HEK293 (cell line): ENCODE results near the gene POLN.

ENCODE experiments used
- CTCF ChIA-PET: fragments of 350-600 bp; formaldehyde crosslinking; extraction: SDS; loops from one replicate; lab custom pipeline; 2021; ENCODE audit warnings: antibody characterized with exemption; lab: Yijun Ruan, JAX
- POLR2A ChIA-PET: fragments of 300-600 bp; formaldehyde crosslinking; extraction: SDS; loops from one replicate; lab custom pipeline; 2020; ENCODE audit warnings: antibody characterized with exemption, inconsistent platforms; lab: Yijun Ruan, JAX
- H3K27ac ChIP-seq: fragments of 200-500 bp; sonication (Bioruptor generic); 2 replicates; pipeline ENCODE4 v1.5.1; 2014; ENCODE audit warnings: low read depth, low read length, control low read depth, inconsistent platforms; ENCODE audit errors: extremely low read depth
- H3K36me3 ChIP-seq, 2 experiments: fragments of 200-500 bp in 1 of 2; sonication (Bioruptor generic) in 1 of 2; 1 replicate in 1 of 2; 2 replicates in 1 of 2; pipeline ENCODE4 v1.5.1; 2014 to 2017; ENCODE audit warnings: inconsistent platforms in 2 of 2, low read length in 2 of 2; ENCODE audit not compliant: control insufficient read depth in 2 of 2, insufficient read depth in 1 of 2
- H3K4me1 ChIP-seq: fragments of 200-500 bp; sonication (Bioruptor generic); 2 replicates; pipeline ENCODE4 v1.5.1; 2014; ENCODE audit warnings: mild to moderate bottlenecking, low read length, inconsistent platforms; ENCODE audit not compliant: control insufficient read depth, insufficient read depth
- H3K4me3 ChIP-seq: 2 replicates; pipeline ENCODE4 v1.5.1; 2011; ENCODE audit warnings: low read depth, mild to moderate bottlenecking, control low read depth, low read length, moderate library complexity
- H3K9me3 ChIP-seq: fragments of 200-500 bp; sonication (Bioruptor generic); 2 replicates; pipeline ENCODE4 v1.5.1; 2014; ENCODE audit warnings: low read depth, low read length, inconsistent platforms; ENCODE audit not compliant: control insufficient read depth, insufficient read depth
- BCL11B ChIP-seq: fragments of 450-650 bp; formaldehyde crosslinking; IDR thresholded peaks from 2 replicates; pipeline ENCODE4 v1.5.1; 2016; ENCODE audit warnings: low read depth, missing biosample characterization, missing genetic modification characterization
- EGR2 ChIP-seq: fragments of 450-650 bp; formaldehyde crosslinking; IDR thresholded peaks from 2 replicates; pipeline ENCODE4 v1.5.1; 2016; ENCODE audit warnings: low read depth, missing biosample characterization, missing genetic modification characterization
- GLI2 ChIP-seq: fragments of 450-650 bp; formaldehyde crosslinking; IDR thresholded peaks from 2 replicates; pipeline ENCODE4; 2017; ENCODE audit warnings: missing biosample characterization, missing genetic modification characterization, low read depth, borderline replicate concordance
- GLIS2 ChIP-seq: fragments of 450-650 bp; formaldehyde crosslinking; IDR thresholded peaks from 2 replicates; pipeline ENCODE4 v1.5.1; 2016; ENCODE audit warnings: missing biosample characterization, missing genetic modification characterization
- MEIS1 ChIP-seq: sonication (generic); formaldehyde crosslinking; IDR thresholded peaks from 2 replicates; pipeline ENCODE4 v1.8.1; 2022; ENCODE audit warnings: missing genetic modification reagents, mild to moderate bottlenecking, borderline replicate concordance
- PBX3 ChIP-seq: sonication (generic); formaldehyde crosslinking; IDR thresholded peaks from 2 replicates; pipeline ENCODE4 v1.8.1; 2022; ENCODE audit warnings: mild to moderate bottlenecking, moderate library complexity, missing genetic modification reagents
- SCRT2 ChIP-seq: fragments of 450-650 bp; formaldehyde crosslinking; IDR thresholded peaks from 2 replicates; pipeline ENCODE4 v1.5.1; 2016; ENCODE audit warnings: missing biosample characterization, missing genetic modification characterization
- SETDB1 ChIP-seq: IDR thresholded peaks from one replicate; pipeline ENCODE4 v1.6.1; 2017; ENCODE audit warnings: mild to moderate bottlenecking, low read length, moderate library complexity, mixed read lengths; ENCODE audit not compliant: insufficient read length
- SP3 ChIP-seq: fragments of 450-650 bp; formaldehyde crosslinking; IDR thresholded peaks from 2 replicates; pipeline ENCODE4 v1.5.1; 2016; ENCODE audit warnings: missing biosample characterization, missing genetic modification characterization
- WT1 ChIP-seq: fragments of 450-650 bp; formaldehyde crosslinking; IDR thresholded peaks from 2 replicates; pipeline ENCODE4 v1.5.1; 2016; ENCODE audit warnings: missing biosample characterization, missing genetic modification characterization
- ZBTB17 ChIP-seq: fragments of 450-650 bp; formaldehyde crosslinking; IDR thresholded peaks from 2 replicates; pipeline ENCODE4 v1.5.1; 2016; ENCODE audit warnings: missing biosample characterization, missing genetic modification characterization
- ZFHX2 ChIP-seq: fragments of 450-650 bp; formaldehyde crosslinking; conservative IDR thresholded peaks from 2 replicates; pipeline ENCODE4 v1.5.1; 2016; ENCODE audit warnings: missing biosample characterization, missing genetic modification characterization
- ZNF174 ChIP-seq: fragments of 450-650 bp; formaldehyde crosslinking; IDR thresholded peaks from 2 replicates; pipeline ENCODE4 v1.5.0; 2017; ENCODE audit warnings: missing biosample characterization, mild to moderate bottlenecking, missing genetic modification characterization
- ZNF292 ChIP-seq: fragments of 450-650 bp; formaldehyde crosslinking; IDR thresholded peaks from 2 replicates; pipeline ENCODE4 v1.5.1; 2016; ENCODE audit warnings: low read depth, missing biosample characterization, missing genetic modification characterization, borderline replicate concordance
- ZNF350 ChIP-seq: fragments of 450-650 bp; formaldehyde crosslinking; IDR thresholded peaks from 2 replicates; pipeline ENCODE4 v1.5.0; 2017; ENCODE audit warnings: missing biosample characterization, mild to moderate bottlenecking, missing genetic modification characterization
- ZNF426 ChIP-seq: fragments of 450-650 bp; formaldehyde crosslinking; IDR thresholded peaks from 2 replicates; pipeline ENCODE4 v1.5.1; 2017; ENCODE audit warnings: missing biosample characterization, missing genetic modification characterization, mild to moderate bottlenecking, inconsistent platforms, moderate library complexity
- ZNF571 ChIP-seq: fragments of 450-650 bp; formaldehyde crosslinking; IDR thresholded peaks from 2 replicates; pipeline ENCODE4 v1.5.0; 2017; ENCODE audit warnings: missing biosample characterization, missing genetic modification characterization
- ZNF677 ChIP-seq: fragments of 450-650 bp; IDR thresholded peaks from 2 replicates; pipeline ENCODE4 v1.5.0; 2018; ENCODE audit warnings: missing biosample characterization, mild to moderate bottlenecking, missing genetic modification characterization, moderate library complexity
- ZNF768 ChIP-seq: fragments of 450-650 bp; formaldehyde crosslinking; IDR thresholded peaks from 2 replicates; pipeline ENCODE4 v1.5.1; 2018; ENCODE audit warnings: missing biosample characterization, mild to moderate bottlenecking, missing genetic modification characterization
- ZNF837 ChIP-seq: fragments of 450-650 bp; formaldehyde crosslinking; IDR thresholded peaks from 2 replicates; pipeline ENCODE4 v1.5.1; 2016; ENCODE audit warnings: missing biosample characterization, missing genetic modification characterization

The POLN gene

GRCh38 chr4:2274320-2275043, 32.6 kb upstream of the POLN start:
- Histone ChIP-seq H3K4me1 (no peaks in the 10 kb centered on the region), H3K27ac (no peak overlapping the region), H3K36me3 (no peaks in the 10 kb centered on the region)
- TF ChIP-seq ZNF174: no peak
- no peak for TF ChIP-seq WT1
- no peak for TF ChIP-seq ZNF292 (tag by site-specific recombination)
- TF ChIP-seq ZNF768 (tag by site-specific recombination): no peak
- TF ChIP-seq, all 188 proteins: peak for 0
- CTCF ChIA-PET: no interaction called here
- POLR2A ChIA-PET: no interaction called here
- no peaks in the 10 kb centered on the region for H3K9me3 ChIP-seq
- no peak overlapping the region for H3K4me3 ChIP-seq

GRCh38 chr4:2273657-2274319, 31.9 kb upstream of the POLN start:
- Histone ChIP-seq H3K27ac (no peak overlapping the region), H3K36me3 (no peaks in the 10 kb centered on the region), H3K4me1 (no peaks in the 10 kb centered on the region), H3K4me3 (no peak overlapping the region), H3K9me3 (no peaks in the 10 kb centered on the region)
- POLR2A ChIA-PET: no interaction called here
- CTCF ChIA-PET: no interaction called here
- no peak for TF ChIP-seq GLIS2 (tag by site-specific recombination)
- peak; percentile 48; the same call in 1 of the 2 replicates for TF ChIP-seq EGR2
- TF ChIP-seq ZFHX2 (tag by site-specific recombination): peak; percentile 34; the same call in 1 of the 2 replicates

- Histone ChIP-seq H3K36me3 (no peaks in the 10 kb centered on the region), H3K4me1 (no peaks in the 10 kb centered on the region), H3K4me3 (no peak overlapping the region), H3K27ac (no peak overlapping the region), H3K9me3 (no peaks in the 10 kb centered on the region)
- TF ChIP-seq BCL11B (no peak), ZNF837 (tag by site-specific recombination) (no peak), SCRT2 (no peak), MEIS1 (CRISPR knock-in tag) (no peak), ZNF571 (tag by site-specific recombination) (no peak), ZNF426 (tag by site-specific recombination) (no peak), GLI2 (no peak), PBX3 (CRISPR knock-in tag) (no peak), SP3 (tag by site-specific recombination) (no peak), ZBTB17 (tag by site-specific recombination) (no peak), SETDB1 (no peak), ZNF350 (tag by site-specific recombination) (no peak)
- ChIA-PET CTCF (no interaction called here), POLR2A (no interaction called here)
Measured at GRCh38 chr4:2273221-2273620, 31.3 kb upstream of the POLN start.

GRCh38 chr4:2272828-2273120, 30.9 kb upstream of the POLN start:
- Histone ChIP-seq H3K4me1 (no peaks in the 10 kb centered on the region), H3K27ac (no peak overlapping the region), H3K9me3 (no peaks in the 10 kb centered on the region), H3K4me3 (no peak overlapping the region), H3K36me3 (no peaks in the 10 kb centered on the region)
- no peak for TF ChIP-seq ZNF677 (tag by site-specific recombination)
- CTCF ChIA-PET: no interaction called here
- POLR2A ChIA-PET: no interaction called here
